ENCODE measurements around the gene SLC35B2.
A peak's percentile ranks its signal among the peaks of the same experiment; 100 is the strongest.

SLC35B2 gene

DNA sequence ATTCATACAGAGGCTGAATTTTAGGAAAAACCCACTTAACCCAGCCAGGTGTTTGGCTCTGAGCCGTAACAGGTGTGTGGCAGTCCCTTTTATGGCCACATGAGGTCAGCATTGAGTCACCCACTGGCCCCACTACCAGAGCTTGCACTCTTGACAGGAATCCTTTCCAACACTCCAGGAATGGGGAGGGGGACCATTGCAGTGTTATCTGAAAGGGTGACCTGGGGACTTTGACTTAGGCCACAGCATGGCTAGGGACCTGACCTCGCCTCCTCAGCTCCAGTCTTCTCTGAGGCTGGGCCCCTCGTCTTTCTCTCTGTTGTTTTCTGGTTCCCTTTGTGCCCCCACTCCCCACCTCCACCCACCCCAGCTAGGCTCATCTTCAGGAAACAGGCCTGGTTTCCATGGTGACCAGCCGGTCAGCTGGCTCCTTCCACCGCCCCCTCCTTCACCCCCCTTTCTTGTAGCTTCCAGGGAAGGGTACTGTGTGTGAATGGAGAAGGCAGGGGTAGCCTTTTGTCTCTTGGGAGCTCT is 10.8 kb upstream of the SLC35B2 start:
- peak; percentile 58 for DNase-seq (ENCODE audit: low read depth)

DNA sequence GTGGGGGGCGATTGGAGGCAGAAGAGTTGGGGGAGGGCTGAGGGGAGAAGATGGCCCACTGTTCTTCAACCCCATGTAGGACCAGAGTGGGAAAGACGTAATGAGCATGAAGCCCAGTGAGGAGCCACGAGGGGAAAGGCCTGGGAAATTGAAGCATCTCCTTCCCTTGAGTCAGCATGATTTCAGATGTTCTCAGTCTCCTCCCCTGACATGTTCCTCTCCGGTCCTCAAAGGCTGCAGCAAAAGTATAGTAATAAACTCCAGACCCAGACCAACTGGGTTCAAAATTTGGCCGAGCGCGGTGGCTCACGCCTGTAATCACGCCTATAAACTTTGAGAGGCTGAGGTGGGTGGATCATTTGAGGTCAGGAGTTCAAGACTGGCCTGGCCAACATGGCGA is 9.9 kb upstream of the SLC35B2 start:
- DNase-seq (ENCODE audit: low read depth), result no peak

- DNase-seq (ENCODE audit: low read depth), result no peak
Measured at GRCh38 chr6:44266347-44266746, 9.0 kb upstream of the SLC35B2 start.

- no peak for DNase-seq (ENCODE audit: low read depth)
Measured at GRCh38 chr6:44265722-44266233, 8.4 kb upstream of the SLC35B2 start.

- DNase-seq (ENCODE audit: low read depth), result peak; percentile 96
Measured at GRCh38 chr6:44265007-44265721, 7.8 kb upstream of the SLC35B2 start, which contains the start of gene NFKBIE. NFKBIE (minus strand) TSS chr6:44265551; CDS start chr6:44265346, 205 bp downstream.

GRCh38 chr6:44264154-44265006 is 7.1 kb upstream of the SLC35B2 start:
- peak; percentile 46 for DNase-seq (ENCODE audit: low read depth)

GRCh38 chr6:44263354-44264100 is 6.2 kb upstream of the SLC35B2 start:
- DNase-seq (ENCODE audit: low read depth), result peak; percentile 68

- no peak for DNase-seq (ENCODE audit: low read depth)
Measured at GRCh38 chr6:44262467-44263353, 5.4 kb upstream of the SLC35B2 start.

DNA sequence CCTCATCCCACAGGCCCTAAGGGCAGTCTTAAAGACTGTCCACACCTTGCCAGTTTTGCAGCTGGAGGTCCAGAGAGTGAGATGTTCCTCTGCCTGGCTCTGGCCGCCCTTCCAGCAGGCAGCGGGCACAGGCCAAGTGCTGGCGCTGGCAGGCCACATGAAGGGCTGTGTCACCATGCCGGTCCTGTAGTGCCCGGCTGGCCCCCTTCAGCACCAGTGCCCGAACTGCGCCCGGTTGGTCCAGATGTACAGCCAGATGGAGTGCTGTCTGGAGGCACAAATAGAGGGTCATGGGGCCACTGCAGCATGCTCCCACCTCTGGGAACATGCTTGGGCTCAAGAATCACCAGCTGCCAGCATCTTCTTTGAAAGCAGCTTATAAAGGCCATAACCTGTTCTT is 4.3 kb upstream of the SLC35B2 start:
- DNase-seq (ENCODE audit: low read depth), result no peak

DNA sequence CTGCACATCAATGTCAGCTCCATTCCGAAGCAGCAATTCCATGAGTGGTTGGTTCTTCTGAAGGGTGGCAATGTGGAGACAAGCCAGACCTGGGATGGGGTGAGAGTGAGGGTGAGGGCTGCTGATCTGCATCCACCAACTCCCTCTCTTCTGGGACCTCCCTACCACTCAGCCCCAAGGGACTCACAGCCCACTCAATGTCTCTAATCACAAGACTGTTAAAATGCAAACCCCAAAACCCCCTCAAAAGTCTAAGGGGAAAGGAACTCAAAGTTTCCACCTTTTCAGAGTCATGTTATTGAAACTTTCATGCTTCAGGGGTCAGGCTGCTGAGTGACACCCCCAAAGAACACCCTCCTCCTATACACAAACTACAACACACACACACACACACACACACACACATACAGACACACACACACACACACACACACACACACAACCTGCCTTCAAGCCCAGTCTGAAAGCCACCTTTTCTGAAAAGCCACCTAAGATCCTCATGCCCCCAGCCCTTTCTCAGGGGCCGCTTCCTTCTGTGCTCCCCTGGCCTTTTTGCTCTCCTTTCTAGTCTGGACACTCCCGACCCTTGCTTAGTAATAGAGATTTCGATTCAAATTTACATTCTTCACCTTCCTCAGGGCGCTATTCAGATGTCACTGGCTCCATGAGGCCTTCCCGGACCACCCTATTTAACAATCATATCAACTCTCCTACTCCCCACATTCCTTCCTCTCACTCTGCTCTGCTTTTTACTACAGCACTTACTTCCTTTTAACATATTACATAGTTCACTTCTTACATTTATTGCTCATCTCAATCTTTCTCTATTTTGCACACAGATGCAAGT is 3.3 kb upstream of the SLC35B2 start:
- no peak for DNase-seq (ENCODE audit: low read depth)

GRCh38 chr6:44260011-44260410 is 2.7 kb upstream of the SLC35B2 start:
- DNase-seq (ENCODE audit: low read depth), result no peak

GRCh38 chr6:44258921-44259320 is 1.6 kb upstream of the SLC35B2 start:
- no peak for DNase-seq (ENCODE audit: low read depth)

DNA sequence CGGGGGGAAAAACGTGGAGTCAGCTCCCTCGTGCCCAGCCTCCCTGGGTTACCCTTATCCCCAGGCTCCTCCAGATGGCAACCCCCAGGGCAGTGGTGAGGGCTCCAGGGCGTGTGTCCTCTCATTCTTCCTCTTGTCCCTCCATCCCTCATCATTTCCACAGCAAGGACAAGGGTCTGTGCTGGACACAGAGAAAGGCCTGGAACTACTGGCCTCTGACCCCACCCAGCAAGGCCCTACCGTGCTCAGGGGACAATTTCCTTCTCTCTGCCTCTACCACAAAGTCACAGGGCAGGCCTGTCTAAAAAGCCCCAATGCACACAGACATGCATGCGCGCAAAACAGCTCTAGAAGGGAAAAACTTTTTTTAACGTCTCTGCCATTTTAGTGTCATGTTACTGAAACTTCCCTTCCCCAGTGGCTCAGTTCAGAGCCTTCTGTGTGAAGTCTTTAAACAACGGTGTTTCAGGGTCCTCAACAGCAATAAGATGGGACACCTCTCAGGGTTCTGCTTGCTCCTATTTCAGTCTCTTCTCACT is 1.1 kb upstream of the SLC35B2 start:
- no peak for DNase-seq (ENCODE audit: low read depth)

- DNase-seq (ENCODE audit: low read depth), result no peak
Measured at GRCh38 chr6:44257753-44258324, 511 bp upstream of the SLC35B2 start.

DNA sequence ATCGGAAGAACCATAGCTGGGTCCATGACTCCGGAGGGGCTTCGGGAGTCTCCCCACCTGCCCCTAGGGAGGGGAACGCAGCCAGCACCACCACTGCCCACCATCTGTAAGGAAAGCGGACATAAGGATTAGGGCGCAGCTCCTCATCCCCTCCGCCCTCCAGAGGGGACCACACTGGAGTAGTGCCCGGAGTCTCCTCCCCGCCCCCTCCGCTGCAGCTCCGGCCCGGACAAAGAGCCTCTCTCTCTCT is 628 bp downstream of the SLC35B2 start:
- no peak for DNase-seq (ENCODE audit: low read depth)

- DNase-seq (ENCODE audit: low read depth), result peak; percentile 57
Measured at GRCh38 chr6:44255871-44256774, 1.2 kb downstream of the SLC35B2 start.

- DNase-seq (ENCODE audit: low read depth), result peak; percentile 48
Measured at GRCh38 chr6:44255105-44255808, 2.1 kb downstream of the SLC35B2 start.
